ENCODE results near the gene MYCBPAP.

MYCBPAP gene

GRCh38 chr17:50561746-50562141 is 53.5 kb downstream of the MYCBPAP start:
- peaks cover 100% of the 10 kb centered on the region for H3K27me3 ChIP-seq
- H3K9me3 ChIP-seq: no peaks in the 10 kb centered on the region
- no peak for TF ChIP-seq CTCF (IDR thresholded peaks at IDR 0.05)
- no peak overlapping the region for H3K4me3 ChIP-seq (ENCODE audit: low read depth in 1 of 2, low read length in 1 of 2)
- no peaks in the 10 kb centered on the region for H3K36me3 ChIP-seq
- H3K4me1 ChIP-seq (ENCODE audit: control insufficient read depth in 1 of 2, insufficient read depth in 1 of 2, low read depth in 1 of 2, low read length in 1 of 2): peaks cover 17 to 32% of the 10 kb centered on the region in 2 experiments
- H3K27ac ChIP-seq: no peak overlapping the region

- Histone ChIP-seq H3K27me3 (peaks cover 100% of the 10 kb centered on the region), H3K9me3 (no peaks in the 10 kb centered on the region), H3K36me3 (no peaks in the 10 kb centered on the region), H3K4me1 (ENCODE audit: control insufficient read depth in 1 of 2, insufficient read depth in 1 of 2, low read depth in 1 of 2, low read length in 1 of 2) (peaks cover 17 to 32% of the 10 kb centered on the region in 2 experiments), H3K27ac (no peak overlapping the region), H3K4me3 (ENCODE audit: low read depth in 1 of 2, low read length in 1 of 2) (no peak overlapping the region)
- no peak for TF ChIP-seq CTCF (IDR thresholded peaks at IDR 0.05)
These were observed 54.2 kb downstream of the MYCBPAP start for GRCh38 chr17:50562242-50563091.

GRCh38 chr17:50563092-50563511 is 54.9 kb downstream of the MYCBPAP start:
- H3K4me1 ChIP-seq (ENCODE audit: control insufficient read depth in 1 of 2, insufficient read depth in 1 of 2, low read depth in 1 of 2, low read length in 1 of 2): peaks cover 17 to 32% of the 10 kb centered on the region in 2 experiments
- no peak overlapping the region for H3K27ac ChIP-seq
- no peak overlapping the region for H3K4me3 ChIP-seq (ENCODE audit: low read depth in 1 of 2, low read length in 1 of 2)
- no peaks in the 10 kb centered on the region for H3K9me3 ChIP-seq
- peaks cover 100% of the 10 kb centered on the region for H3K27me3 ChIP-seq
- H3K36me3 ChIP-seq: no peaks in the 10 kb centered on the region
- no peak for TF ChIP-seq CTCF (IDR thresholded peaks at IDR 0.05)

DNA sequence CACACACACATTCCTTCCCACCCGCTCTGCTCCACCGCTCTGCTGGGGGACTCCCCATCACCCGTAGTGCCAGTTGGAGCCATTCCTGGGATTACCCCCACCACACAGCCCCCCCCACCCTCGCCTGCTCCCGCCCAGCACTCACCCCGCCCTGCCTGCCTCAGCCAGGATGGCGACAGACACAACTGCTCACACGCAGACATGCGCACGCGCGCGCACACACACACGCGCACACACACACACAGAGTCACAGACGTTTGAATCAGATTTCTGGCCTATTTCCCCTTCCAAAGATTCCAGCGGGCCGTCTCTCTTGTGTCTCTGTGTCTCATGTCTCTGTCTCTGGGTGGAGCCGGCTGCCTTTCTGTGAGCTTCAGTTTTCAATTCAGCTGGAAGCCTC is 56.7 kb downstream of the MYCBPAP start:
- no peak for TF ChIP-seq CTCF (IDR thresholded peaks at IDR 0.05)
- Histone ChIP-seq H3K4me1 (ENCODE audit: control insufficient read depth in 1 of 2, insufficient read depth in 1 of 2, low read depth in 1 of 2, low read length in 1 of 2) (peaks cover 5 to 20% of the 10 kb centered on the region in 2 experiments), H3K4me3 (ENCODE audit: low read depth in 1 of 2, low read length in 1 of 2) (no peak overlapping the region), H3K36me3 (no peaks in the 10 kb centered on the region), H3K27me3 (peaks cover 96% of the 10 kb centered on the region), H3K27ac (no peak overlapping the region), H3K9me3 (no peaks in the 10 kb centered on the region)

- Histone ChIP-seq H3K4me1 (ENCODE audit: control insufficient read depth in 1 of 2, insufficient read depth in 1 of 2, low read depth in 1 of 2, low read length in 1 of 2) (peaks cover 0 to 13% of the 10 kb centered on the region in 2 experiments), H3K27me3 (peaks cover 88% of the 10 kb centered on the region), H3K36me3 (no peaks in the 10 kb centered on the region), H3K9me3 (no peaks in the 10 kb centered on the region), H3K27ac (no peak overlapping the region), H3K4me3 (ENCODE audit: low read depth in 1 of 2, low read length in 1 of 2) (no peak overlapping the region)
- no peak for TF ChIP-seq CTCF (IDR thresholded peaks at IDR 0.05)
These were observed 57.4 kb downstream of the MYCBPAP start for GRCh38 chr17:50565402-50566350.
